Panc1 (cell line): Measurements from ENCODE around the gene HIPK2. TPM values are rescaled to one million over a fixed set of nuclear protein-coding genes. Genes with fewer than 3 reads are reported as not detected.

Experiments used
- ATAC-seq: fragments of 200-7000 bp; cut with Tn5 transposase; 2 replicates; pipeline ENCODE4 v1.9.1; 2020; ENCODE audit warnings: mild to moderate bottlenecking, moderate library complexity
- BruUV-seq: library from RNA; stranded (reverse); fragments of 400-500 nt; replicated peaks from 2 replicates; lab custom pipeline; 2021; lab: Mats Ljungman, UMichigan
- CTCF ChIA-PET: fragments of 300-600 bp; sonication (Branson Sonifier 250); formaldehyde crosslinking; loops from one replicate; lab custom pipeline; 2022; ENCODE audit warnings: antibody characterized with exemption; lab: Charles Lee
- POLR2A ChIA-PET: fragments of 300-600 bp; sonication (Branson Sonifier 250); formaldehyde crosslinking; loops from one replicate; lab custom pipeline; 2022; ENCODE audit warnings: antibody characterized with exemption; lab: Charles Lee
- DNase-seq: peaks from one replicate; pipeline ENCODE4 v3.0.0-alpha.2; 2010; ENCODE audit warnings: low read depth, low spot score
- H3K27ac ChIP-seq: 2 replicates; pipeline ENCODE4 v1.5.1; 2011; ENCODE audit warnings: mild to moderate bottlenecking, low read length, inconsistent platforms
- H3K27me3 ChIP-seq: fragments of 200-500 bp; sonication (Bioruptor generic); 2 replicates; pipeline ENCODE4 v1.6.0; 2014; ENCODE audit warnings: low read length, inconsistent platforms; ENCODE audit not compliant: control insufficient read depth, insufficient read depth
- H3K36me3 ChIP-seq: fragments of 200-500 bp; sonication (Bioruptor generic); 2 replicates; pipeline ENCODE4 v1.5.1; 2014; ENCODE audit warnings: inconsistent platforms, mild to moderate bottlenecking, low read length, moderate library complexity; ENCODE audit not compliant: control insufficient read depth, insufficient read depth
- H3K4me1 ChIP-seq: 2 replicates; pipeline ENCODE4 v1.5.1; 2011; ENCODE audit warnings: inconsistent platforms, mild to moderate bottlenecking, low read length, moderate library complexity; ENCODE audit not compliant: control insufficient read depth, insufficient read depth
- H3K4me3 ChIP-seq, 2 experiments: 2 replicates each; pipeline ENCODE4 v1.5.1; 2011 to 2012; ENCODE audit warnings: low read depth in 2 of 2, low read length in 2 of 2, mild to moderate bottlenecking in 2 of 2, inconsistent platforms in 1 of 2, moderate library complexity in 1 of 2
- H3K9me3 ChIP-seq: fragments of 200-500 bp; sonication (Bioruptor generic); 2 replicates; pipeline ENCODE4 v1.5.1; 2014; ENCODE audit warnings: low read depth, mild to moderate bottlenecking, inconsistent platforms, low read length, moderate library complexity; ENCODE audit not compliant: control insufficient read depth, insufficient read depth
- CTCF ChIP-seq: fragments of 450-650 bp; IDR thresholded peaks from 2 replicates; pipeline ENCODE4 v1.5.1; 2017; ENCODE audit warnings: mild to moderate bottlenecking
- POLR2AphosphoS5 ChIP-seq: IDR thresholded peaks from 2 replicates; pipeline ENCODE4 v1.6.1; 2012; ENCODE audit warnings: mild to moderate bottlenecking, low read depth, low read length, moderate library complexity
- REST ChIP-seq, 2 experiments: IDR thresholded peaks; 2 replicates each; pipeline ENCODE4 v1.6.1; 2011 to 2012; ENCODE audit warnings: low read depth in 2 of 2, control low read depth in 1 of 2, low read length in 1 of 2, mild to moderate bottlenecking in 1 of 2, moderate library complexity in 1 of 2; ENCODE audit not compliant: insufficient read depth in 1 of 2
- SIN3A ChIP-seq: IDR thresholded peaks from 2 replicates; pipeline ENCODE4 v1.6.1; 2012; ENCODE audit warnings: low read depth, mild to moderate bottlenecking, low read length, moderate library complexity, borderline replicate concordance; ENCODE audit not compliant: insufficient read depth
- TCF7L2 ChIP-seq: IDR thresholded peaks from 2 replicates; pipeline ENCODE4 v1.6.1; 2011; ENCODE audit warnings: mild to moderate bottlenecking, low read depth, low read length, inconsistent platforms
- in situ Hi-C: cut with HindIII; loops from 2 replicates; pipeline ENCODE4 v1.10.0; 2016; ENCODE audit warnings: low sequenced_read_pairs, low pct_unique_long_range_greater_than_20kb
- intact Hi-C: fragments of 100-400 bp; cut with micrococcal nuclease; formaldehyde crosslinking; loops from one replicate; pipeline ENCODE4 v1.10.0; 2022; ENCODE audit not compliant: unreplicated experiment
- total RNA-seq: library from RNA; stranded (reverse); gene quantifications from one replicate; pipeline ENCODE4 v1.2.1, GENCODE V29; 2021; ENCODE audit not compliant: unreplicated experiment

HIPK2 gene
- total RNA-seq, 1 experiment from 2014 or later: 34.1 TPM

- POLR2A ChIA-PET: no interaction called here
- no TSS peak for BruUV-seq
Observed at GRCh38 chr7:139573871-139574270, 203.9 kb downstream of the HIPK2 start.

GRCh38 chr7:139572704-139573385, 205.0 kb downstream of the HIPK2 start:
- Histone ChIP-seq H3K27me3 (no peaks in the 10 kb centered on the region), H3K27ac (no peak overlapping the region), H3K36me3 (no peaks in the 10 kb centered on the region), H3K9me3 (no peaks in the 10 kb centered on the region), H3K4me3 (no peak overlapping the region), H3K4me1 (no peaks in the 10 kb centered on the region)
- intact Hi-C loops (no loop called here), in situ Hi-C loops (no loop called here)
- DNase-seq: no peak
- ATAC-seq: no peak
- ChIA-PET CTCF (no interaction called here), POLR2A (no interaction called here)
- BruUV-seq: no TSS peak
- TF ChIP-seq REST (IDR thresholded peaks at IDR 0.05; ENCODE audit: insufficient read depth in 1 of 2, low read depth in 2 of 2, low read length in 1 of 2): no peak
- TF ChIP-seq SIN3A: no peak
- TF ChIP-seq POLR2AphosphoS5: no peak
- TF ChIP-seq TCF7L2: no peak
- no peak for TF ChIP-seq CTCF

More at GRCh38 chr7:139573871-139574270, 203.9 kb downstream of the HIPK2 start:
- no peaks in the 10 kb centered on the region for H3K9me3 ChIP-seq
- H3K27ac ChIP-seq: no peak overlapping the region
- TF ChIP-seq TCF7L2 (no peak), CTCF (no peak), POLR2AphosphoS5 (no peak), SIN3A (no peak), REST (IDR thresholded peaks at IDR 0.05; ENCODE audit: insufficient read depth in 1 of 2, low read depth in 2 of 2, low read length in 1 of 2) (no peak)
- in situ Hi-C loops: no loop called here
- intact Hi-C loops: no loop called here
- CTCF ChIA-PET: no interaction called here
- ATAC-seq (no peak), DNase-seq (no peak)
- H3K27me3 ChIP-seq: no peaks in the 10 kb centered on the region
- no peak overlapping the region for H3K4me3 ChIP-seq
- no peaks in the 10 kb centered on the region for H3K4me1 ChIP-seq
- no peaks in the 10 kb centered on the region for H3K36me3 ChIP-seq
